T-helper 17 cell (primary cell): ENCODE measurements around the gene PRKCZ. TPM values are rescaled to one million over a fixed set of nuclear protein-coding genes. Genes with fewer than 3 reads are reported as not detected.

Experiments used
- ATAC-seq: fragments of 150-1000 bp; cut with Tn5 transposase; 2 replicates; pipeline ENCODE4 v1.10.0; 2021; ENCODE audit warnings: mild to moderate bottlenecking, moderate library complexity
- DNase-seq, 3 donors: peaks; one replicate each; pipeline versions ENCODE4 v3.0.0 to v3.0.0-alpha.2; 2020 to 2021
- H3K9me3 ChIP-seq: one replicate; pipeline ENCODE4 v1.7.0; 2013; ENCODE audit warnings: low read length, mild to moderate bottlenecking; ENCODE audit not compliant: control insufficient read depth, poor library complexity, severe bottlenecking
- H3K27ac Mint-ChIP-seq: one replicate; pipeline ENCODE4 v1.8.0; 2022; ENCODE audit warnings: mild to moderate bottlenecking, moderate library complexity, mixed read lengths
- H3K27me3 Mint-ChIP-seq: one replicate; pipeline ENCODE4 v1.8.0; 2022; ENCODE audit warnings: mixed read lengths
- H3K36me3 Mint-ChIP-seq: one replicate; pipeline ENCODE4 v1.8.0; 2022; ENCODE audit warnings: low read depth, mixed read lengths
- H3K4me1 Mint-ChIP-seq: one replicate; pipeline ENCODE4 v1.8.0; 2022; ENCODE audit warnings: mild to moderate bottlenecking, mixed read lengths
- H3K4me3 Mint-ChIP-seq: one replicate; pipeline ENCODE4 v1.8.0; 2022; ENCODE audit warnings: mild to moderate bottlenecking, moderate library complexity, mixed read lengths
- total RNA-seq, 4 donors: library from RNA in 2 of 4; stranded (reverse) in 2 of 4; gene quantifications; one replicate each; pipeline ENCODE4 v1.2.3 and lab custom pipeline; 2022 to 2026

PRKCZ gene
- total RNA-seq, 2 donors from 2014 or later: 26.0 to 33.5 TPM

DNA sequence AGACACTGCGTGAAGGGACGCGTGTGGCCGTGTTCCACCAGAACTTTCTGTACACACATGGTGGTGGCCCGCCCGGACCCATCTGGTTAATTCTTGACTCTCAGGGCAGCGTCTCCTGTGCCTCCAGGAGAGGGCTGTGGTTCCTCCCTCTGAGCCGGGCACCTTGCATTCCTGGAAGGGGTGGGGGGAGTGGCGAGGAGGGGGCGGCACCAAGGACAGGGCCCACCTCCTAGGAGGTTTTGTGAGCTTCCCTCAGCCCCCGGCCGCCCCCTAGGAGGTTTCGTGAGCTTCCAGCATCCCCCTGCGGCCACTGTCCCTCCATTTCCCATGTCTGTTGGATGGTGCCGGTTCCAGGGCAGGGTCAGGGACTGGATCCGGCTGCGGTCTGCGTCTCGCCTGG is 115.4 kb downstream of the PRKCZ start:
- no peak for DNase-seq
- no peaks in the 10 kb centered on the region for H3K9me3 ChIP-seq
- no peaks in the 10 kb centered on the region for H3K36me3 Mint-ChIP-seq
- H3K27me3 Mint-ChIP-seq: no peaks in the 10 kb centered on the region
- ATAC-seq: no peak
- peaks cover 6% of the 10 kb centered on the region for H3K4me1 Mint-ChIP-seq
- no peak overlapping the region for H3K27ac Mint-ChIP-seq
- no peak overlapping the region for H3K4me3 Mint-ChIP-seq

DNA sequence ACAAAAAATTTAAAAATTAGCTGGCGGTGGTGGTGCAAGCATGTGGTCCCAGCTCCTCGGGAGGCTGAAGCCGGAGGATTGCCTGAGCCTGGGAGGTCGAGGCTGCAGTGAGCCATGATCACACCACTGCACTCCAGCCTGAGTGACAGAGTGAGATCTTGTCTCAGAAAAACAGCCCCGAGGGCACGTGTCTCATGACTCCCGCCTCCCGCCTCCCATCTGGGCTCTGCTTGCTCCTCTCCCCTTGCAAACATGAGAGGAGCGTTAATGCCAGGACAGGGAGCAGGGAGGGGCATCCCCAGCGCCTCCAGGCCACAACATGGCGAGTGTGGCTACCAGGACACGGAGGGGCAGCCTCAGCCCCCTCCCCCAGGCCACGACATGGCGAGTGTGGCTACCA is 116.0 kb downstream of the PRKCZ start:
- H3K9me3 ChIP-seq: no peaks in the 10 kb centered on the region
- Mint-ChIP-seq H3K4me1 (peaks cover 6% of the 10 kb centered on the region), H3K36me3 (no peaks in the 10 kb centered on the region), H3K4me3 (no peak overlapping the region), H3K27ac (no peak overlapping the region), H3K27me3 (no peaks in the 10 kb centered on the region)
- ATAC-seq (no peak), DNase-seq (no peak)

GRCh38 chr1:2166695-2167094 is 116.5 kb downstream of the PRKCZ start:
- H3K4me1 Mint-ChIP-seq: peaks cover 6% of the 10 kb centered on the region
- H3K36me3 Mint-ChIP-seq: no peaks in the 10 kb centered on the region
- no peak overlapping the region for H3K4me3 Mint-ChIP-seq
- H3K27ac Mint-ChIP-seq: no peak overlapping the region
- no peak for DNase-seq
- no peaks in the 10 kb centered on the region for H3K27me3 Mint-ChIP-seq
- ATAC-seq: no peak
- H3K9me3 ChIP-seq: no peaks in the 10 kb centered on the region

DNA sequence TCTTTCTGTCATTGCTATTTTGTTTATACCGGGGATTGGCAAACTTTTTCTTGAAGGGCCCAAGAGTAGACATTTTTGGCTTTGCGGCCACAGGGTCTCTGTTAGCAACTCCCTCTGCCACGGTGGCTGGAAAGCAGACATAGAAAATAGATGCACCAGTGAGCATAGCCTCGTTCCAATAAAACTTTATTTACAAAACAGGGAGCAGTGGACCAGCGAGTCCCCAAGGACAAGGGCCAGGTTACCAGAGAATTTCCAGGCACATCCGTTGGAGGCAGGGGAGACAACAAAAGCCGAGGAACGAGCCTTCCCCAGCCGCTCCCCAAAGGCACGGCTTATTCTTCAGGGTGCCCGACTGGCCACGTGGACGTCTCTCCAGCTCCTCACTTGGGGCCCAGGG is 117.9 kb downstream of the PRKCZ start:
- H3K27me3 Mint-ChIP-seq: no peaks in the 10 kb centered on the region
- DNase-seq (no peak), ATAC-seq (no peak)
- no peak overlapping the region for H3K4me3 Mint-ChIP-seq
- no peak overlapping the region for H3K27ac Mint-ChIP-seq
- no peaks in the 10 kb centered on the region for H3K9me3 ChIP-seq
- peaks cover 2% of the 10 kb centered on the region for H3K4me1 Mint-ChIP-seq
- H3K36me3 Mint-ChIP-seq: no peaks in the 10 kb centered on the region

DNA sequence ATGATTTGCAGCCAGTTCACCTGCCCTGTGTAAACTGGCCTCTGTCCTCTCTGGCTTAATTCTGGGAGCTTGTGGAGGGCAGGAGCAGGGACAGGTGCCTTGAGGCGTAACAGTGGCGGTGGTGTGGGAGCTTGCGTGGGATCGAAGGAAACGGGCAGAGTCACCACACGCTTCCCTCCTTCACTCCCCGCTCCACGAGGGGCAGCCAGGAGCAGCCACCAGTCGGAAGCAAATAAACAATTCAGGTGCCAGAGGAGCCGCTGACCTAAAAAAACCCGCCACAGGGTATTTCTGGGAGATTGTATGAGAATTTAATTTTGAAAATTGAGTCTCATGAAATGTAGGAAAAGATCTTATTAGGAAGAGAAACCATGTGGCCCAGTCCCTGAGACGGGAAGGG is 118.3 kb downstream of the PRKCZ start:
- no peak overlapping the region for H3K4me3 Mint-ChIP-seq
- no peaks in the 10 kb centered on the region for H3K36me3 Mint-ChIP-seq
- no peaks in the 10 kb centered on the region for H3K9me3 ChIP-seq
- no peak overlapping the region for H3K27ac Mint-ChIP-seq
- no peak for DNase-seq
- ATAC-seq: no peak
- no peaks in the 10 kb centered on the region for H3K27me3 Mint-ChIP-seq
- H3K4me1 Mint-ChIP-seq: peaks cover 2% of the 10 kb centered on the region

DNA sequence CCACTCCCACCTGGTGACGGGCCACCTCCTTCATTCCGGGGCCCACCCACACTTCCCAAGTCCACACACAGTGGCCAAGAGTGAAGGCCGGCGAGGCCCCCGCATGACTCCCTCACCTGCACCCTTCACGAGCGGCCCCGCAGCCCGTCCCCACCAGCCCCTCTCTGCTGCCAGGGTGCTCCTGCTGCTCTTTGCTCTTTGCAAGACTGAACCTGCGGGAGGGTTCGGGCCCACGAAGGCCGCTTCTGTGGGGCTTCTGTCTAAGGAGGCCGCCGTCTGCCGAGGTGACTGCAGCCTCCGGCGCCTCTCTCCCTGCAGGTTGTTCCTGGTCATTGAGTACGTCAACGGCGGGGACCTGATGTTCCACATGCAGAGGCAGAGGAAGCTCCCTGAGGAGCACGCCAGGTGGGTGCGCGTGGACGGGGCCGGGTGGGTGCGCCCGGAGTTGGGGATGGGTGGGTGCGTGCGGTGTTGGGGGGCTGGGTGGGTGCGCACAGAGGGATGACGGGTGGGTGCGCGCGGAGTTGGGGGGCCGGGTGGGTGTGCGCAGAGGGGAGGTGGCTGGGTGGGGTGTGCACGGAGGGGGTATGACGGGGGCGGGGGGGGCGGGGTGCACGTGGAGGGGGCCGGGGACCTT is 119.1 kb downstream of the PRKCZ start:
- no peak for DNase-seq
- Mint-ChIP-seq H3K4me1 (peaks cover 2% of the 10 kb centered on the region), H3K27ac (no peak overlapping the region), H3K36me3 (no peaks in the 10 kb centered on the region), H3K27me3 (no peaks in the 10 kb centered on the region), H3K4me3 (no peak overlapping the region)
- no peak for ATAC-seq
- H3K9me3 ChIP-seq: no peaks in the 10 kb centered on the region

DNA sequence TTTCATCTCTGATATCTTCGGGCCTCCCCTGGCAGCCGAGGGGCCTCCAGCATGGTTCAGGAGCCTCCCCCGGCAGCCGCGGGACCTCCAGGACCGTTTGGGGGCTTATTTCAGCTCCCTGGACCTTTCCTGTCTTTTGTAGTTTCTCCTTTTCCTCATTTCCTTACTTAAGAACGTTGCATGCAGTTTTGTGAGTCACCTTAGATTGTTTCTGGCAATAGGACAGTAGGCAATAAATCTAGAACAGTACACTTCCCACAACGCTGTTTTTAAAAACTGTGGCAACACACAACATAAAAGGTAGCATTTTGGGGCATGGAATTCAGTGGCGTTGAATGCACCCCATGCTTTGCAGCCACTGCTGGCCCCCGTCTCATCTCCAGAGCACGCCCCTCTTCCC is 120.0 kb downstream of the PRKCZ start:
- no peak for ATAC-seq
- Mint-ChIP-seq H3K27ac (no peak overlapping the region), H3K27me3 (no peaks in the 10 kb centered on the region), H3K36me3 (no peaks in the 10 kb centered on the region), H3K4me1 (peaks cover 6% of the 10 kb centered on the region), H3K4me3 (no peak overlapping the region)
- no peaks in the 10 kb centered on the region for H3K9me3 ChIP-seq
- no peak for DNase-seq

GRCh38 chr1:2172012-2172411 is 121.8 kb downstream of the PRKCZ start:
- Mint-ChIP-seq H3K36me3 (peaks cover 3% of the 10 kb centered on the region), H3K4me3 (no peak overlapping the region), H3K27ac (no peak overlapping the region), H3K4me1 (peaks cover 6% of the 10 kb centered on the region), H3K27me3 (no peaks in the 10 kb centered on the region)
- no peak for DNase-seq
- no peaks in the 10 kb centered on the region for H3K9me3 ChIP-seq
- ATAC-seq: no peak

- H3K27ac Mint-ChIP-seq: no peak overlapping the region
Observed at GRCh38 chr1:2172551-2173146, 122.4 kb downstream of the PRKCZ start.

DNA sequence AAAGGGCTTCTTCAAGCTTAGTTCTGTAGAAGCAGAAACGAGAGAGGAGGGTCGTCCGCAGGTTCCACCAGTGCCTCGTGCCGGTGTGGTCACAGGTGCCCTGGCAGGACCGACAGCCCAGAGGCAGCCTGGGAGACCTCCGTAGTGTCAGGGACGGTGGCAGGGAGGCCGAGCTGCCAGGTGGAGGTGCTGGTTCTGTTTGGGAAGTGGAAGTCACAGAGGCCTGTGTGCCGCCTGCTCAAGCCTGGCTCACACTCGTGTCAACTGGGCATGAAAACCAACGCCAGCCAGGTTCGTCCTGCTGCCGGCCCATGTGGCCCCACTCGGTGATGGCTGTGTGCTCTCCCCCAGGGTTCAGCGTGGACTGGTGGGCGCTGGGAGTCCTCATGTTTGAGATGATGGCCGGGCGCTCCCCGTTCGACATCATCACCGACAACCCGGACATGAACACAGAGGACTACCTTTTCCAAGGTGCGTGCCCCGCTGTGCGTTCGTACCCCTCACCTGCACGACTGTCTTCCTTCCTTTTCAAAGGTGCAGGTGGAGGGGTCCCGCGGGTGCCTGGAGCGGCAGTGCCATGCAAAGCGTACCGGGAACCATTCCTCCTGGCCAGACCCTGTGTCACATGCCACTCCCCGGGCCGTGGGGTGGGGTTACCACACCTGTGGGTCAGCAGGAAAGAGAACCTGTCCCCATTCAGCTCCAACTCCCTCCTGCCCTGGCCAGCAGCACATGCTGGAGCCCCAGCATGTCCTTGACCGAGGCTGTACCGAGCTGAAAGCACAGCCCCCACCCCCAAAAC is 123.5 kb downstream of the PRKCZ start:
- Mint-ChIP-seq H3K36me3 (peaks cover 3% of the 10 kb centered on the region), H3K27ac (no peak overlapping the region), H3K4me3 (no peak overlapping the region), H3K27me3 (no peaks in the 10 kb centered on the region), H3K4me1 (peaks cover 6% of the 10 kb centered on the region)
- no peaks in the 10 kb centered on the region for H3K9me3 ChIP-seq
- no peak for DNase-seq
- no peak for ATAC-seq

More at GRCh38 chr1:2172551-2173146, 122.4 kb downstream of the PRKCZ start:
- ATAC-seq (no peak), DNase-seq (no peak)
- peaks cover 6% of the 10 kb centered on the region for H3K4me1 Mint-ChIP-seq
- H3K36me3 Mint-ChIP-seq: peaks cover 3% of the 10 kb centered on the region
- no peaks in the 10 kb centered on the region for H3K9me3 ChIP-seq
- no peak overlapping the region for H3K4me3 Mint-ChIP-seq
- no peaks in the 10 kb centered on the region for H3K27me3 Mint-ChIP-seq

DNA sequence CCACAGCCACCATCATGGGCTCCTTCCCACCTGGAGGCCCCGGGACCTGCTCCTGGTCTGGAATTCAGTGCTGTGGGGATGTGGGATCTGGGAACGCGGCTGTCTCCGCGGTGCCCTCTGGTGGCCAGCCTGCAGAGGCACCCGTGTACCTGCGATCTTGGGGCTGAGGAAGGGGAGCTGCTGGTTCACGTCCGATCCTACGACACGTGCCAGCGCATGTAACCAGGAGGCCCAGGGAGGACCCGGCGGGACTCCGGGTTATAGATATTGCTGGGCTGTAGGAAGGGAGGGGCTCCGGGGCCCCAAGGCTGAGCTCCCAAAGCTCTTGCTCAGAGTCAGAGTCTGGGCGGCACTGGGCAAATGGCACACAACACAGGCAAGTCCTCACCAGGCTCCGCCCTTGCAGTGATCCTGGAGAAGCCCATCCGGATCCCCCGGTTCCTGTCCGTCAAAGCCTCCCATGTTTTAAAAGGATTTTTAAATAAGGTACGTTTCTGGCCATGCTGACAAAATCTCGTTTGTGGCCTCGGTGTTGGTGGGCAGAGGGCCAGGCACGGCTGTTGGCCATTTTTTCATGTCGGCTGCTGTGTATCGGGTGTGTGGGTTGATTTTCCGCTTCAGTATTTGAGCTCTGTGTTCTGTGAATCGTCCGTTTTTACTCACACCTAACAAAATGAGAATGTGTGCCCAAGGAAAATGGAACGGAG is 124.3 kb downstream of the PRKCZ start:
- peak in 1 of 3 donors; percentile 27 for DNase-seq
- Mint-ChIP-seq H3K4me3 (peak overlapping the region; percentile 55), H3K36me3 (peaks cover 3% of the 10 kb centered on the region)

GRCh38 chr1:2175055-2175414 is 124.8 kb downstream of the PRKCZ start:
- no peaks in the 10 kb centered on the region for H3K27me3 Mint-ChIP-seq
- ATAC-seq (no peak), DNase-seq (no peak)
- H3K4me3 Mint-ChIP-seq: peak overlapping the region; percentile 55
- no peaks in the 10 kb centered on the region for H3K9me3 ChIP-seq
- H3K27ac Mint-ChIP-seq: no peak overlapping the region
- peaks cover 3% of the 10 kb centered on the region for H3K36me3 Mint-ChIP-seq
- H3K4me1 Mint-ChIP-seq: peaks cover 7% of the 10 kb centered on the region

More for the DNA sequence above, 124.3 kb downstream of the PRKCZ start:
- H3K9me3 ChIP-seq: no peaks in the 10 kb centered on the region
- peak; percentile 69 for ATAC-seq
- Mint-ChIP-seq H3K4me1 (peaks cover 6% of the 10 kb centered on the region), H3K27ac (no peak overlapping the region), H3K27me3 (no peaks in the 10 kb centered on the region)
